BE2C (cell line): Measurements from ENCODE around the gene HTR7.
"Not testable (repeated sequence)": the region's sequence is repeated elsewhere in the genome, so short reads cannot be mapped to it uniquely, and the experiment has no call there.

Source experiments
- DNase-seq: peaks from one replicate; pipeline ENCODE4 v3.0.0-alpha.2; 2020
- H3K27me3 ChIP-seq: fragments of 250-450 bp; sonication (Bioruptor Pico); 2 replicates; pipeline ENCODE4 v1.5.1; 2020; ENCODE audit warnings: mild to moderate bottlenecking
- H3K36me3 ChIP-seq: fragments of 250-450 bp; sonication (Bioruptor Pico); 2 replicates; pipeline ENCODE4 v1.5.1; 2020; ENCODE audit warnings: mild to moderate bottlenecking
- H3K4me1 ChIP-seq: fragments of 250-450 bp; sonication (Bioruptor Pico); 2 replicates; pipeline ENCODE4 v1.5.1; 2020
- H3K4me3 ChIP-seq: 2 replicates; pipeline ENCODE4 v1.5.1; 2011; ENCODE audit warnings: low read depth, low read length
- H3K9me3 ChIP-seq: fragments of 250-450 bp; sonication (Bioruptor Pico); 2 replicates; pipeline ENCODE4 v1.5.1; 2020
- CTCF ChIP-seq: IDR thresholded peaks from 2 replicates; pipeline ENCODE4 v1.5.1; 2012; ENCODE audit warnings: mild to moderate bottlenecking, low read depth, low read length

Gene HTR7

GRCh38 chr10:90837486-90837885 is 20.4 kb downstream of the HTR7 start:
- DNase-seq: no peak

GRCh38 chr10:90834326-90834725 is 23.5 kb downstream of the HTR7 start:
- DNase-seq: no peak
- no peak for TF ChIP-seq CTCF
- H3K4me3 ChIP-seq: no peak overlapping the region
- H3K9me3 ChIP-seq: no peaks in the 10 kb centered on the region
- no peaks in the 10 kb centered on the region for H3K4me1 ChIP-seq
- H3K36me3 ChIP-seq: no peaks in the 10 kb centered on the region
- H3K27me3 ChIP-seq: no peaks in the 10 kb centered on the region

More at GRCh38 chr10:90837486-90837885, 20.4 kb downstream of the HTR7 start:
- Histone ChIP-seq H3K4me1 (no peaks in the 10 kb centered on the region), H3K9me3 (no peaks in the 10 kb centered on the region), H3K36me3 (no peaks in the 10 kb centered on the region), H3K4me3 (no peak overlapping the region), H3K27me3 (peaks cover 4% of the 10 kb centered on the region; the same call in 1 of the 2 replicates)
- no peak for TF ChIP-seq CTCF

- H3K4me3 ChIP-seq: no peak overlapping the region
- no peaks in the 10 kb centered on the region for H3K4me1 ChIP-seq
- H3K36me3 ChIP-seq: no peaks in the 10 kb centered on the region
- H3K9me3 ChIP-seq: no peaks in the 10 kb centered on the region
- DNase-seq: no peak
- no peak for TF ChIP-seq CTCF
- no peaks in the 10 kb centered on the region for H3K27me3 ChIP-seq
Measured at GRCh38 chr10:90832111-90832510, 25.7 kb downstream of the HTR7 start.

GRCh38 chr10:90822508-90822907 is 35.3 kb downstream of the HTR7 start:
- Histone ChIP-seq H3K4me1 (no peaks in the 10 kb centered on the region), H3K27me3 (no peaks in the 10 kb centered on the region), H3K9me3 (no peaks in the 10 kb centered on the region), H3K4me3 (no peak overlapping the region), H3K36me3 (no peaks in the 10 kb centered on the region)
- no peak for TF ChIP-seq CTCF
- DNase-seq: no peak

GRCh38 chr10:90821864-90822263 is 36.0 kb downstream of the HTR7 start:
- not testable (repeated sequence) for H3K9me3 ChIP-seq

GRCh38 chr10:90819911-90820310 is 37.9 kb downstream of the HTR7 start:
- Histone ChIP-seq H3K27me3 (peaks cover 8% of the 10 kb centered on the region), H3K4me1 (no peaks in the 10 kb centered on the region), H3K36me3 (no peaks in the 10 kb centered on the region), H3K4me3 (no peak overlapping the region), H3K9me3 (no peaks in the 10 kb centered on the region)
- no peak for DNase-seq
- no peak for TF ChIP-seq CTCF

More at GRCh38 chr10:90821864-90822263, 36.0 kb downstream of the HTR7 start:
- not testable (repeated sequence) for H3K4me3 ChIP-seq, H3K36me3 ChIP-seq, H3K4me1 ChIP-seq, DNase-seq, H3K27me3 ChIP-seq

GRCh38 chr10:90818736-90819135 is 39.1 kb downstream of the HTR7 start:
- DNase-seq: no peak
- Histone ChIP-seq H3K36me3 (no peaks in the 10 kb centered on the region), H3K9me3 (no peaks in the 10 kb centered on the region), H3K4me1 (no peaks in the 10 kb centered on the region), H3K4me3 (no peak overlapping the region), H3K27me3 (peaks cover 8% of the 10 kb centered on the region)
- TF ChIP-seq CTCF: no peak
